Measurements from ENCODE around the gene OPALIN.

The OPALIN gene

GRCh38 chr10:96358851-96359540 lies at the start of gene OPALIN:
OPALIN (minus strand) TSS chr10:96359002; CDS start chr10:96358896, 106 bp downstream.
- DNase-seq: no peak

DNA sequence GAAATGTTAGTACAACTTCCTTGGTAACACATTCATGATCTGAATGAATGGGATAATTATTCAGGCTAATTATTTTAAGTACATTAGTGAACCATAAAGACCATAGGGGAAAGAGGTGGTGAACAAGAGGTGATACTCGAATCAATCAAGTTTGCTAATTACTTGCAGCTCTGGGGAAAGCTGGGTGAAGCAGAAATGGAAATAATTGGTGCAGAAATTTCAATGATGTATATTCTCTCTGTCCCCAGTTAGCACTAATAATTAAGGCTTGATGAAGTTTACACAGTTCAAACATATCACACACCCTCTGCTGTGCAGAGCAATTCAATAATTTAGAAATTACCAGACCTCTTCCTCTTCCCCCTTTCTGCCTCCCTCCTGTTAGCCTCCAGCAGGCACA lies 49.4 kb upstream of the OPALIN start:
- no peak for DNase-seq

- no peak for DNase-seq
These were observed 48.8 kb upstream of the OPALIN start for GRCh38 chr10:96407560-96408069.

DNA sequence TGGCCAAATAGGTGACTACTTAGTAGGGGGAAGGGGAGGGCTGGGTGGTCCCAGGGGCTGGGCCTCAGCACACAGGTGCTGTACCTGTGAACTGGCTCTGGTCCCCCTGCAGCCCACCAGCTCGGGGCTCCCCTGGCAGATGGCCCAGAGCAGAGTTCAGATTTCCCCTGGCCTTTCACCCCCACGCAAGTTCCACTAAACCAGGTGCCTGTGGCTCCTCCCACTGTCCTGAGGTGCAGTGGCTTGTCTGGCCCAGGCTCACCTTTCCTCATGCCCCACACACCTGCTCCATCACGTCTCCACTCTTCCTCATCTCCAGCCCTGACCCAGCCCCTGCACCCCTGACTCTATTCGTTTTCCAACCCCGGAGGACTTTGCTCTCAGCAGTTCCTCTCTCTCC lies 47.3 kb upstream of the OPALIN start:
- no peak for DNase-seq

- no peak for DNase-seq
These were observed 43.9 kb upstream of the OPALIN start for GRCh38 chr10:96402417-96403305.

- DNase-seq: no peak
These were observed 42.2 kb upstream of the OPALIN start for GRCh38 chr10:96401036-96401435.

GRCh38 chr10:96400465-96400864 lies 41.7 kb upstream of the OPALIN start:
- DNase-seq: no peak

- DNase-seq: no peak
These were observed 39.1 kb upstream of the OPALIN start for GRCh38 chr10:96397902-96398301.

GRCh38 chr10:96395931-96396877 lies 37.4 kb upstream of the OPALIN start:
- DNase-seq: peak; percentile 58

- DNase-seq: no peak
These were observed 31.7 kb upstream of the OPALIN start for GRCh38 chr10:96390460-96390864.

DNA sequence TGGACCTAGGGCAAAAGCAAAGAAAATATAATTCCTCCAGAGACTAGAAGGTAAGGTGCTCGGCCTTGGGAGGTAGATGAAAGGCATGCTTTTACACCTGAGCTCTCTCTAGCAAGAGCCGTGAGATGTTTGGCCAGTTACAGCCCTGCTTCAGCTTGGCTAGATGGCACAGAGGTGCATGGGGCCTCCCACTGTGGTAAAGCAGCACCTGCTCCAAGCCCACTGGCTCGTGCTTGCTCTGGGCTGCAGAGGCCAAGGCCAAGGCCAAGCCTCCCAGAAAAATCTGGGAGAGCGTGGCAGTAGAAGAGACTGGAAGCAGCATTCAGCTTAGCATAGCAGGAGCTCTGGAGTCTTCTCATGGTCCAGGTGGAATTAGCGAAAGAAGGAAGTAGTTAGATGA lies 31.0 kb upstream of the OPALIN start:
- DNase-seq: no peak

GRCh38 chr10:96387601-96388000 lies 28.8 kb upstream of the OPALIN start:
- no peak for DNase-seq

GRCh38 chr10:96387161-96387560 lies 28.4 kb upstream of the OPALIN start:
- DNase-seq: no peak

DNA sequence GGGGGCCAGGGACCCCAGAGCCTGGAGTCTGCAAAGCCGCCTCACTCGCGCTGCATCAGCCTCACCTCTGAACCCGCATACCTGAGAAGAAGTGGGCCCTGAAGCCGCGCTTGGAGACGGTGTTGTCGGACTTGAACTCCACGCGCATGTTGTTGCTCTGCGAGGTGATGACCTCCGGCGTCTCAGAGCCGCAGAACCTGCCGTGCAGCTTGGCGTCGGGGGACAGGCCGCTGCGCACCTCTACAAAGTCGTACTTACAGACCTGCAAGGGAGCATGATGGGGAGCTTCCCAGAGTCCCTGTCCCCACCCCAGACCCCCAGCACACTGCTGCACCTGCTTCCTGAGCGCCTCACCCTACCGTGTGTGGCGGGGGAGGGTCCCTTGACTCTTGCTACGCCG lies 25.7 kb upstream of the OPALIN start:
- DNase-seq: no peak

DNA sequence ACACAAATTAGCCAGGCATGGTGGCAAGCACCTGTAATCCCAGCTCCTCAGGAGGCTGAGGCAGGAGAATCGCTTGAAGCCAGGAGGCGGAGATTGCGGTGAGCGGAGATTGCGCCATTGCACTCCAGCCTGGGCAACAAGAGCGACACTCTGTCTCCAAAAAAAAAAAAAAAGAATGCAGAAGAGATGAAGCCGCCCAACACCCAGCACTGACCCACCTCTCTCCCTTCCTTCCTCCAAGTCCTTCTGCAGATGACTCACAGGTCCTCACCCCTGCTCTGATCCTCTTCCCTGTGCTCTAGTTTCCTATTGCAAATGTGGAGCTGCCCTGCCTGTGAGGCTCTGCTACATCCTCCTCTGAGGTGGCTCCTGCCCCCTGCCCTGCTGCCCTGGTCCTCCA lies 22.0 kb upstream of the OPALIN start:
- no peak for DNase-seq

DNA sequence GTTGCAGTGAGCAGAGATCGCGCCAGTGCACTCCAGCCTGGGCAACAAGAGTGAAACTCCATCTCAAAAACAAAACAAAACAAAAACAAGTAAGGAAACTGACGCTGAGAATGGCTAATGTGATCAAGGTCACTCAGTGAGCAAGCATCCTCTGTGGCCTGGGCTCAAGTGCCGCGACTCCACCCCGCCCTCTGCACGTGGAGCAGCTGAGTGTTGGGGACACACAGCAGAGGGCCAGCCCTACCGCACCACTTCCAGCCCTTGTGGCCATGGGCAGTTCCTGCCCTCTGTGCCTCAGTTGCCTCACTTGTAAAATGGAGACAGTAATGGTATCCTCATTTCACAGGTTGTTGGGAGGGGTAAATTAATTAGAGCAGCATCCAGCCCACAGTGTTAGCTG lies 21.0 kb upstream of the OPALIN start:
- DNase-seq: no peak

- DNase-seq: no peak
These were observed 19.9 kb upstream of the OPALIN start for GRCh38 chr10:96378741-96379140.

- no peak for DNase-seq
These were observed 19.1 kb upstream of the OPALIN start for GRCh38 chr10:96377816-96378294.

GRCh38 chr10:96376483-96376882 lies 17.7 kb upstream of the OPALIN start:
- DNase-seq: peak; percentile 19

- peak; percentile 85 for DNase-seq
These were observed 16.4 kb upstream of the OPALIN start for GRCh38 chr10:96374985-96375830.

GRCh38 chr10:96374639-96374984 lies 15.8 kb upstream of the OPALIN start:
- DNase-seq: no peak

- DNase-seq: no peak
These were observed 15.2 kb upstream of the OPALIN start for GRCh38 chr10:96374004-96374403.

Data from activated CD4-positive, alpha-beta T cell treated with anti-CD3 and anti-CD28 coated beads, Interleukin-10, Interleukin-2, amounts not matched to agents 100 ng/mL and 50 ng/mL, durations not matched to agents 16 hours and 8 hours (primary cell).